PFSK-1 (cell line): ENCODE measurements around the gene TMEM131L.

ENCODE experiments used
- FOXP2 ChIP-seq: optimal IDR thresholded peaks from 2 replicates; pipeline ENCODE3; 2011; ENCODE audit warnings: borderline replicate concordance, control low read depth, inconsistent platforms; ENCODE audit not compliant: insufficient read depth; ENCODE audit errors: extremely low read length, extremely low read depth
- POLR2AphosphoS5 ChIP-seq: IDR thresholded peaks from 2 replicates; pipeline ENCODE4 v1.6.1; 2012; ENCODE audit warnings: low read depth, mild to moderate bottlenecking, control low read depth, low read length, moderate library complexity
- SIN3A ChIP-seq: IDR thresholded peaks from 2 replicates; pipeline ENCODE4 v1.6.1; 2012; ENCODE audit warnings: mild to moderate bottlenecking, low read length, moderate library complexity, borderline replicate concordance; ENCODE audit not compliant: insufficient read depth
- TAF1 ChIP-seq: IDR thresholded peaks from 2 replicates; pipeline ENCODE4 v1.6.1; 2012; ENCODE audit warnings: low read length, control low read depth, borderline replicate concordance; ENCODE audit not compliant: insufficient read depth
- TF ChIP-seq, protein P1 (sequence below), 2 experiments: IDR thresholded peaks; 2 replicates each; pipeline versions ENCODE4 v1.6.1 to v1.8.0; 2011 to 2012; ENCODE audit warnings: low read depth in 2 of 2, low read length in 2 of 2, control low read depth in 1 of 2, inconsistent platforms in 1 of 2, mild to moderate bottlenecking in 1 of 2, moderate library complexity in 1 of 2; ENCODE audit not compliant: insufficient read depth in 1 of 2

TMEM131L gene

DNA sequence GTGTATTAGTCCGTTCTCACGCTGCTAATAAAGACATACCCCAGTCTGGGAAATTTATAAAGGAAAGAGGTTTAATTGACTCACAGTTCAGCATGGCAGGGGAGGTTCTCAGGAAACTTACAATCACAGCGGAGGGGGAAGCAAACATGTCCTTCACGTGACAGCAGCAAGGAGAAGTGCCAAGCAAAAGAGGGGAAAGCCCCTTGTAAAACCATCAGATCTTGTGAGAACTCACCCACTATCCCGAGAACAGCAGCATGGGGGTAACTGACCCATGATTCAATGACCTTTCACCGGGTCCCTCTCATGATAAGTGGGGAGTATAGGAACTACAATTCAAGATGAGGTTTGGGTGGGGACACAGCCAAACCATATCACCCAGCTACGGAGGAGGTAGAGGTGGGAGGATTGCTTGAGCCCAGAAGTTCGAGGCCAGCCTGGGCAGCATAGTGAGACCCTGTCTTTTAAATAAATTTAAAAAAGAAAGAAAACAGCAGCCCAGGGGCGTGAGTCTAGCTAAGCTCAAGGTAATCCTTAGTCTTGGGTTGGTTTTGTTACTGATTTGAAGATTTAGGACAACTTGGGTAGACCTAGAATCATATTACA lies 46.4 kb upstream of the TMEM131L start:
- TF ChIP-seq FOXP2 (no peak), TAF1 (no peak), POLR2AphosphoS5 (no peak), SIN3A (no peak)
- TF ChIP-seq, protein P1, sequence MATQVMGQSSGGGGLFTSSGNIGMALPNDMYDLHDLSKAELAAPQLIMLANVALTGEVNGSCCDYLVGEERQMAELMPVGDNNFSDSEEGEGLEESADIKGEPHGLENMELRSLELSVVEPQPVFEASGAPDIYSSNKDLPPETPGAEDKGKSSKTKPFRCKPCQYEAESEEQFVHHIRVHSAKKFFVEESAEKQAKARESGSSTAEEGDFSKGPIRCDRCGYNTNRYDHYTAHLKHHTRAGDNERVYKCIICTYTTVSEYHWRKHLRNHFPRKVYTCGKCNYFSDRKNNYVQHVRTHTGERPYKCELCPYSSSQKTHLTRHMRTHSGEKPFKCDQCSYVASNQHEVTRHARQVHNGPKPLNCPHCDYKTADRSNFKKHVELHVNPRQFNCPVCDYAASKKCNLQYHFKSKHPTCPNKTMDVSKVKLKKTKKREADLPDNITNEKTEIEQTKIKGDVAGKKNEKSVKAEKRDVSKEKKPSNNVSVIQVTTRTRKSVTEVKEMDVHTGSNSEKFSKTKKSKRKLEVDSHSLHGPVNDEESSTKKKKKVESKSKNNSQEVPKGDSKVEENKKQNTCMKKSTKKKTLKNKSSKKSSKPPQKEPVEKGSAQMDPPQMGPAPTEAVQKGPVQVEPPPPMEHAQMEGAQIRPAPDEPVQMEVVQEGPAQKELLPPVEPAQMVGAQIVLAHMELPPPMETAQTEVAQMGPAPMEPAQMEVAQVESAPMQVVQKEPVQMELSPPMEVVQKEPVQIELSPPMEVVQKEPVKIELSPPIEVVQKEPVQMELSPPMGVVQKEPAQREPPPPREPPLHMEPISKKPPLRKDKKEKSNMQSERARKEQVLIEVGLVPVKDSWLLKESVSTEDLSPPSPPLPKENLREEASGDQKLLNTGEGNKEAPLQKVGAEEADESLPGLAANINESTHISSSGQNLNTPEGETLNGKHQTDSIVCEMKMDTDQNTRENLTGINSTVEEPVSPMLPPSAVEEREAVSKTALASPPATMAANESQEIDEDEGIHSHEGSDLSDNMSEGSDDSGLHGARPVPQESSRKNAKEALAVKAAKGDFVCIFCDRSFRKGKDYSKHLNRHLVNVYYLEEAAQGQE (IDR thresholded peaks at IDR 0.05; ENCODE audit: insufficient read depth in 1 of 2, low read depth in 2 of 2, low read length in 2 of 2) = no peak

DNA sequence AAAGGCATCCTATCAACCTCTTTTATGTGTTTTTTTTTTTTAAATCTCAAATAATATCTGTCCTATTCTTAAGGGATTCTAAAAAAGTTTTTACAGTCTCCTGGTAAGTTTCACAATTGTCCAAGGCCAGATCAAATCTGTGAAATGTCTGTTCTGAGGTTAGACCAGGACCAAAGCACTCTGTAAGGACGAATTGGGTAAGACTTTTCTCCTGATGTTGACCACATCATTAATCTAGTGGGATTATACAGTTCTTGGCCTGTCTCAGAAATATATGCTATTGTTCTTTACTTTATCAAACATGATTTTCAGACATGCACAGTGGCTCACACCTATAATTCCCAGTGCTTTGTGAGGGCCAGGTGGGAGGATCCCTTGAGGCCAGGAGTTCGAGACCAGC lies 45.8 kb upstream of the TMEM131L start:
- TF ChIP-seq SIN3A = no peak
- TF ChIP-seq FOXP2 = no peak
- TF ChIP-seq TAF1 = no peak
- TF ChIP-seq POLR2AphosphoS5 = no peak
- TF ChIP-seq, protein P1 (IDR thresholded peaks at IDR 0.05; ENCODE audit: insufficient read depth in 1 of 2, low read depth in 2 of 2, low read length in 2 of 2) = no peak

DNA sequence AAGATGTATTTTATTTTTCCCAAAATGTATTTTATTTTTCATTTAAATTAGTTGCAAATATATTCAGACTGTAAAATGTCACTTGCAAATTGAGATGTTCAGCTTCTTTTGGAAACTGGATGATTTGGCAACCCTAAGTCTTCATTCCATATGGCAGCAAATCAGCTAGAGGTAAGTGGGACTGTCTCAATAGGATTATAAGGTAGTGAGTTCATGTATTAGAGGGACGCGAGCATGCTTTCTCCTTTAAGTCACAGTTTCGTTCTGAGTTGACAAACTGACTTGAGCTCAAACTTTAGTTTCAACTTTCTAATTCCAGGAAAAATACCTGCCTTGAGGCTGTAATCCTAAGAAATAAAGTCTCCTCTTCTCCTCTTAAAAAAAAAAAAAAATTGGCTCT lies 44.2 kb upstream of the TMEM131L start:
- no peak for TF ChIP-seq TAF1
- no peak for TF ChIP-seq FOXP2
- no peak for TF ChIP-seq POLR2AphosphoS5
- TF ChIP-seq, protein P1 (IDR thresholded peaks at IDR 0.05; ENCODE audit: insufficient read depth in 1 of 2, low read depth in 2 of 2, low read length in 2 of 2) = no peak
- no peak for TF ChIP-seq SIN3A

DNA sequence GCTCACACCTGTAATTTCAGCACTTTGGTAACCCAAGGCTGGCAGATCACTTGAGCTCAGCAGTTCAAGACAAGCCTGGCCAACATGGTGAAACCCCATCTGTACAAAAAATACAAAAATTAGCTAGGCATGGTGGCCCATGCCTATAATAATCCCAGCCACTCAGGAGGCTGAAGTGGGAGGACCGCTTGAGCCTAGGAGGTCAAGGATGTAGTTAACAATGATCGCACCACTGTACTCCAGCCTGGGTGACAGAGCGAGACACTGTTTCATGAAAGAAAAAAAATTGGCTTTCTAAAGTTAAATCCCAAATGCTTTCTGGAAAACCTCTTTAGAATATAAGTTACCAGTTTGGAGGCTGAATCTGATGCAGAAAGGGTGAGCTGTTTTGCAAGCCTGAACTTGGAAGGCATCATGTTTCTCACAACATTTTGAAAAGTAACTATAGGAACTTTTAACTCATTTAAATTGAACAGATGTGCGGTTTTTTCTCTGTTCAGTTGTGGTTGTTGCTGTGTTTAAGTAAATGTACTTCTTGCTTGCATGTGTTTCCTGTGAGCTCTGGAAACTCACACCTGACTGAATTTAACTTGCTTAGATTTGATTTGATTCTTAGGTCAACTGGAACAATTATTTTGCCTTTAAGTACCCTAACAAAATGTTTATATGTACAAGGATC lies 39.8 kb upstream of the TMEM131L start:
- TF ChIP-seq, protein P1 (IDR thresholded peaks at IDR 0.05; ENCODE audit: insufficient read depth in 1 of 2, low read depth in 2 of 2, low read length in 2 of 2) = no peak
- TF ChIP-seq TAF1 (no peak), SIN3A (no peak), POLR2AphosphoS5 (no peak), FOXP2 (no peak)

DNA sequence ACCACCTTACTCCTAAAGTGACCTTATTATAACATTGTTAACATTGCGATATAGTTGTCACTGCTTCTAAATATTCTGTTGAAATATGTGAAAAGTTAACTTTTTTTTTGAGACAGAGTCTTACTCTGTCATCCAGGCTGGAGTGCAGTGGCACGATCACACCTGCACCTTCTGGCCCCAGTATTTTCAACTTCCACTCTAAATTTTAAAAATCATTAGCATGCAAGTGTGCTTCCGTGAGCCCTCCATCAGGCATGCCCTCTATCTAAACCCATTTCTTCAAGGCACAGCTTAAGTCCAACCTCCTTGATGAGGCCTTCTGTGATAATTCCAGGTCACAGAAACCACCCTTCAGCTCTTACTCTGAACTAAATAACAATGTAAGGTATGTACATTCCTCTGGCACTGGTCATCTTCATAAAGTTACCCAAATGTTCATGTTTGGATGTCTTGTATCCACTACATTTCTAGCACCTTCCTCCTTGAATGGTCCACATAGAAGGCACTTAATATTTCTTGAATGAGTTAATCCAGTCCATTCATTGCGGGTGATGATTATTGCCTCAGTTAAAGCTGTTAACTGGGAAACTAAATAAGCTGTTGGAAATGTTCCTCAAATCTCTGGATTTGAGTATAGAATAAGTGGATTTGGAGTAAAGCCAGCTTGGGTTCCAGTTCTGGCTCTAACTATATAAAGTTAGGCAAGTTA lies 38.6 kb upstream of the TMEM131L start:
- TF ChIP-seq, protein P1 (IDR thresholded peaks at IDR 0.05; ENCODE audit: insufficient read depth in 1 of 2, low read depth in 2 of 2, low read length in 2 of 2) = no peak
- TF ChIP-seq POLR2AphosphoS5 (no peak), TAF1 (no peak), FOXP2 (no peak), SIN3A (no peak)
